Measurements from ENCODE around the gene INHA. TPM values are rescaled to one million over a fixed set of nuclear protein-coding genes. Genes with fewer than 3 reads are reported as not detected.

Gene INHA
- total RNA-seq, 1 donor from 2014 or later, result 0.17 TPM

- no peak for DNase-seq (ENCODE audit: low read depth)
- peak overlapping the region; percentile 70 for H3K4me3 ChIP-seq (ENCODE audit: low read depth, low read length)
Observed at GRCh38 chr2:219569635-219570034, 2.5 kb upstream of the INHA start.

GRCh38 chr2:219570194-219570923 is 1.8 kb upstream of the INHA start:
- DNase-seq (ENCODE audit: low read depth), result no peak
- no peak for TF ChIP-seq CTCF (conservative IDR thresholded peaks at IDR 0.05; ENCODE audit: low read depth, low read length)
- peak overlapping the region; percentile 70 for H3K4me3 ChIP-seq (ENCODE audit: low read depth, low read length)

More at GRCh38 chr2:219569635-219570034, 2.5 kb upstream of the INHA start:
- no peak for TF ChIP-seq CTCF (conservative IDR thresholded peaks at IDR 0.05; ENCODE audit: low read depth, low read length)

GRCh38 chr2:219570924-219571310 is 1.2 kb upstream of the INHA start:
- no peak for TF ChIP-seq CTCF (conservative IDR thresholded peaks at IDR 0.05; ENCODE audit: low read depth, low read length)
- peak overlapping the region; percentile 70 for H3K4me3 ChIP-seq (ENCODE audit: low read depth, low read length)
- no peak for DNase-seq (ENCODE audit: low read depth)

- TF ChIP-seq CTCF (conservative IDR thresholded peaks at IDR 0.05; ENCODE audit: low read depth, low read length), result no peak
- H3K4me3 ChIP-seq (ENCODE audit: low read depth, low read length), result peak within 1 kb of the TSS; percentile 70
- DNase-seq (ENCODE audit: low read depth), result no peak
Observed at GRCh38 chr2:219571311-219572236, 536 bp upstream of the INHA start, which contains the start of gene OBSL1. Gene OBSL1, minus strand, starts transcription at chr2:219571539. Its CDS starts 307 bp downstream, at chr2:219571232.

GRCh38 chr2:219573166-219573565 is 1.1 kb downstream of the INHA start:
- DNase-seq (ENCODE audit: low read depth), result no peak
- no peak for TF ChIP-seq CTCF (conservative IDR thresholded peaks at IDR 0.05; ENCODE audit: low read depth, low read length)
- H3K4me3 ChIP-seq (ENCODE audit: low read depth, low read length), result no peak overlapping the region

GRCh38 chr2:219574484-219575311 is 2.6 kb downstream of the INHA start:
- DNase-seq (ENCODE audit: low read depth), result no peak
- H3K4me3 ChIP-seq (ENCODE audit: low read depth, low read length), result no peak overlapping the region
- no peak for TF ChIP-seq CTCF (conservative IDR thresholded peaks at IDR 0.05; ENCODE audit: low read depth, low read length)

All from epithelial cell of proximal tubule (primary cell).